ENCODE data around the gene TJP3.

TJP3 gene

GRCh38 chr19:3775831-3776230 is 67.6 kb downstream of the TJP3 start:
- Histone ChIP-seq H3K27ac (no peak overlapping the region), H3K4me3 (no peak overlapping the region)

DNA sequence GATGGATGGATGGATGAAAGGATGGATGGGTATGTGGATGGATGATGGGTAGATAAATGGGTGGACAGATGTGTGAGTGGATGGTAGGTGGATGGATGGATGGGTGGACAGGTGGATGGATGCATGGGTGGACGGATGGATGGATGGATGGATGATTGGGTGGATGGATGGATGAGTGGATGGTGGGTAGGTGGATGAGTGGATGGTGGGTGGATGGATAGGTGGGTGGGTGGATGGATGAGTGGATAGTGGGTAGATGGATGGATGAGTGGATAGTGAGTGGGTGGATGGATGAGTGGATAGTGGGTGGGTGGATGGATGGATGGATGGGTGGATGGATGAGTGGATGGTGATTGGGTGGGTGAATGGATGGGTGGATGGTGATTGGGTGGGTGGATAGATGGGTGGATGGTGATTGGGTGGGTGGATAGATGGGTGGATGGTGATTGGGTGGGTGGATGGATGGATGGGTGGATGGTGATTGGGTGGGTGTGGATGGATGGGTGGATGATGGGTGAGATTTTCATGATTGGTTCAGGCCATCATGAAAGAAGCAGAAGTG is 68.4 kb downstream of the TJP3 start:
- no peak overlapping the region for H3K27ac ChIP-seq
- no peak overlapping the region for H3K4me3 ChIP-seq

DNA sequence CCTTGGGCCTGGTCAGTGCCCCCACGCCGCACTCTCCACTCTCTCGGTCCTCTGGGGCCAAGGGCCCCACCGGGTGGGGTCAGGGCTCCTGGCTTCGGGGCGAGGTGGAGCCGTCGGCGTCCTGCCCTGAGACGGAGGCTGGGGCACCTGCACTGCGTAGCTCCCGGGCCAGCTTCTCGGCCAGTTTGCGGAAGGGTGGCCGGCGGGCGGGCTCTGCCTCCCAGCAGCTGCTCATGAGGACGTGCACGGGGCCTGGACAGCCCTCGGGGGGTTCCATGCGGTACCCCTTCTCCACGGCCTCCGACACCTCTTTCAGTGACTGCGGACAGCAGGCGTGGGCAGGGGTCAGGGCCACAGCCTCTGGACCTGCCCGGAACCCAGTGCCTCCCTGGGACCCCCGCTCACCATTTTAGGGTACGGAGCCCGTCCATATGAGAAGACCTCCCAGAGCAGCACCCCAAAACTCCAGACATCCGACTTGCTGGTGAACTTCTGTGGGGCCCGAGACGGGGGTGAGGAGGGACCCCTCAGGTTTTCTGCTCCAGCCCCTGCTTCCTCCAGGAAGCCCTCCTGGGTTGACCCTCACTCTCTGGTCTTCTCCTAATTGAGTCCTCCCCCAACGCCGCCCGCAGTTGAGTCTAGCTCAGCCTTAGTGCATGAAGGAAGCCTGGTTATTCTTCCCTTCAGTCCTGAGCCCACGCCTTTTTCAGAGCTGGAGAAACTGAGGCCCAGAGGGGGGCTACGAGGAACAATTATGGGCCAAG is 70.1 kb downstream of the TJP3 start:
- H3K4me3 ChIP-seq = no peak overlapping the region
- no peak overlapping the region for H3K27ac ChIP-seq

GRCh38 chr19:3778899-3779723 is 70.9 kb downstream of the TJP3 start:
- Histone ChIP-seq H3K27ac (no peak overlapping the region), H3K4me3 (no peak overlapping the region)

GRCh38 chr19:3780786-3781304 is 72.7 kb downstream of the TJP3 start:
- no peak overlapping the region for H3K27ac ChIP-seq
- no peak overlapping the region for H3K4me3 ChIP-seq

DNA sequence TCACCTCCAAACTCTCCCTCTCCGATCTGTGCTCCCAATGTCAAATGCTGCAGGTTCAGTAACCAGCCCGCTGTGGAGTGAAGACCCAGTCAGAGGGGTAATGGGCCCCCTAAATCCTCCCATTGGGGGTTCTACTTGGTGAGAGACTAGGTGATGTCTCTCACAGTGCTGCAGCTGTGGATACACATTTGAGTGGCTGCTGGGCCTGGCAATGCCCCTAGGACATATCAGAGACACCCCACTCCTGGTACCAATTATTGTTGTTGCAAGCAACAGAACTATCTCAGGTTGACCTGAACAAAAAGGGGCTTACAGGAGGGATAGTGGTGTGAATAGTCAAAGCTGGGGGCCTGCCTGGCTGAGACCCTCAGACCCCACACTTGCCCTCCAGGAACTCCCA is 73.4 kb downstream of the TJP3 start:
- Histone ChIP-seq H3K27ac (no peak overlapping the region), H3K4me3 (no peak overlapping the region)

DNA sequence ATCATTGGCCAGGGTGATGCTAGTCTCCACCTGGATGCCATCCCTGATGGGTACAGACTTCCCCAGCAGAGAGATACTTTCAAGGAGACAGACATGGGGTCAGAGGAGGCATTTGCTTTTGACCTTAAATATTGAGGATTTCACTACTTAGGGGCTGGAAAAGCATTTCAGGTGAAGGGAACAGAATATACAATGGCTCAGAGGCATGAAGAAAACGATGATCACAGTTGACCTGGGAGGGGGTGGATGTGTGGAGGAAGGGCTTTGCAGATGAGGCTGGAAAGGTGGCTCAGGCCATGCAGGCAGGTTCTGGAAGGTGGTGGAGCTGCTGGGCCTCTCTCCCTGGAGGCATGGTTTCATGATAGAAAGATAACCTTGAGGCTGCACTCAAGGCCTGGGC is 74.1 kb downstream of the TJP3 start:
- H3K27ac ChIP-seq = no peak overlapping the region
- H3K4me3 ChIP-seq = no peak overlapping the region

DNA sequence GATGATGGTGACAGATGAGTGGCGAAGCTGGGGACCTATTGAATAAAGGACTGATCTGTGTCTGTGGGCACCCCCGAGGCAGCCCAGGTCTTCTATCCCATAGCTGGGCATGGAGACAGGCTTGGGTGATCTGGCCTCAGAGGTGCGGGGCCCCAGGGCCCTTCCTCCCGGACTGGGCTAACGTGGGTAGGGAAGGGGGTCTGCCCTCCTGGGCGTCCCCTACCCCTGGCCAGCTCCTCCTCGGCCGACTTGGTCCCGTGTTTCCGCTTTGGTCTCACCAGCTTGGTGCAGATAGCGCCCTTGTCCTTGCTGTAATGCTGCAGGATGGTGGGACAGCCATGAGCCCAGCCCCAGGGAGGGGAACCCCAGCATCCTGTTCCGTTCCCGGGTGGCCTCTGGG is 74.7 kb downstream of the TJP3 start:
- Histone ChIP-seq H3K27ac (no peak overlapping the region), H3K4me3 (no peak overlapping the region)

GRCh38 chr19:3783660-3784584 is 75.7 kb downstream of the TJP3 start:
- no peak overlapping the region for H3K27ac ChIP-seq

DNA sequence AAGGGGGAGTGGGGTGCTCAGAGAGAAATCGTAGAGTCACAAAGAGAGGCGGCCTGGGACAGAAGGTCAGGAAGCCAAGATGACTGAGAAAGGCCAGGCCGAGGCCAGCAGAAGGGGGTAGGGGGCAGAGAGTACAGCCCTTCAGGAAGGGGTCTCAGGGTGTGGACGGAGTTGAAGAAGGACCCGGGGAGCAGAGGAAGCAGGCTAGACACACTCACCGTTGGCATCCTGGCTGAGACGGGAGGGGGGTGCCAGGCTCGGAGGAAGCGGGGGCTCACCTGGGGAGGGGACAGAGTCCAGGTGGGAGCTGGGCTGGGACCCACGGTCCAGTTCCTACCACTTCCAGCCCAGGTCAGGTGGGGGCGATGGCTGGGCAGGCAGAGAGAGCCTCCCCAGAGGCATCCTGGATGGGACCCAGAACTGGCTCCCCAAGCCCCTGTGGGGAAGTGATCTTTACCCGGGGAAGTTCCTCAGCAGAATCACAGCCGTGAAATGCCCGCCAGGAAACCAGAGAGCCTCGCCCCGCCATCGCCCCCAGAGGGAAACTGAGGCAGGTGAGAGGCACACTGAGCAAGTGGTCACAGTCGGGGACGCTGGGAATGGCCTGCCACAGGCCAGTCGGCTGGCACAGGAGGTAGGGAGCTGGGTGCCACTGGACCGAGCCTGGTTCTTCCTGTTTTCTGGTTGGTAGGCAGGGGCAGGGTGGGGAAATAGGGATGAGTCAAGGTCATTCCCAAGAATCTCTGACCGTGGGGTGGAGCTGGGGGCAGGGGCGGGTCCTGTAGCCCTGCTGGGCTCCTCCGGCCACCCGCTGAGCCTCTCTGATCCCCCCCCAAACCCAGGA is 76.6 kb downstream of the TJP3 start:
- Histone ChIP-seq H3K4me3 (peak overlapping the region; percentile 20 to 47 (median 36)), H3K27ac (peak overlapping the region in 3 of 21 experiments; percentile 38 to 82 (median 77))

More at GRCh38 chr19:3783660-3784584, 75.7 kb downstream of the TJP3 start:
- no peak overlapping the region for H3K4me3 ChIP-seq

DNA sequence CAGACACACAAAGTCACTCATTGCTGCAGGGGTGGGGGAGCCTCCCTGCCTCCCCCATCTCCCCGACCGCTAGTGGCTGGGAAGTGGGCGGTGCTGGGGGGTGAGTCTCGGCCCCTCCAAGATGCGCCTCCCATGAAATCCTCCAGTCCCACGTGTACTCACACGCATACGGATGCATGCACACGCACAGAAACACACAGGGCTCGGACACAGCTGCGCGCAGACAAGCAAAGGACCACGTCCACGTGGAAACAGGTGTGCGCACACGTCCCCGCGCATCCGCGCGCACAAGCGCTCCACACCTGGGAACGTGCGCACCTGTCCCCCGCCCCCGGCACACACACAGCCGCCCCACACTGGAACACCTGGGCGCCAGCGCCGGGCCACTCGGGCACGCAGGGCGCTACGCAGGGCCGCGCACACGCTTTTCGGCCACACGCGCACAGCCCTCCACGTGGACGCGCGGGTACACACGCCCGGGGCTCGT is 77.3 kb downstream of the TJP3 start:
- Histone ChIP-seq H3K4me3 (peak overlapping the region; percentile 20 to 47 (median 36)), H3K27ac (peak overlapping the region in 10 of 21 experiments; percentile 12 to 82 (median 62))

GRCh38 chr19:3785938-3786824 is 78.0 kb downstream of the TJP3 start, which contains the start of gene MATK:
TSS of gene MATK (minus strand) at chr19:3786381. CDS start at chr19:3785135, 1,246 bp downstream.
- peak within 1 kb of the TSS in 10 of 21 experiments; percentile 12 to 82 (median 62) for H3K27ac ChIP-seq

GRCh38 chr19:3788996-3789778 is 81.0 kb downstream of the TJP3 start:
- no peak overlapping the region for H3K4me3 ChIP-seq
- H3K27ac ChIP-seq = peak overlapping the region in 1 of 21 experiments; percentile 14

More at GRCh38 chr19:3785938-3786824, 78.0 kb downstream of the TJP3 start, which contains the start of gene MATK:
- H3K4me3 ChIP-seq = peak within 1 kb of the TSS; percentile 20 to 47 (median 36)

GRCh38 chr19:3790209-3790734 is 82.1 kb downstream of the TJP3 start:
- Histone ChIP-seq H3K4me3 (no peak overlapping the region), H3K27ac (no peak overlapping the region)

DNA sequence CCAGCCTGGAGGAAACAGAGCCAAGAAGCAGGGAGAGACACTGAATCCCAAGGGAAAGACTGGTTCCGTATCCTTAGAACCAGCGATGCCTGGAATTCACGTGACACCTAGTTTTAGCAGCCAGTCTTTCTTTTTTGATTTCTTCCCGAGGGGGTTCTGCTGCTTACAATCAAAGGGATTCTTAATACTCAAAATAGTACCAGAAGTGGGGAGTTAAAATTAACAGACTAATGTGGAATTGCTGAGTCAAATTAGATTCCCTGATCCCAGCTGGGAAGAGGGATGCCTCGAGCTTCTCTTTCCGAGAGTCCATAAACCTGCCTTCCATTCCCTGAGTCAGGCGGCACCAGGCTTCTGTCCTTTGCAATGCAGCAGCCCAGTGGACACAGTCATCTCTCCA is 82.8 kb downstream of the TJP3 start:
- H3K27ac ChIP-seq = no peak overlapping the region

GRCh38 chr19:3792114-3792513 is 83.9 kb downstream of the TJP3 start:
- no peak overlapping the region for H3K27ac ChIP-seq
- no peak overlapping the region for H3K4me3 ChIP-seq

More for the DNA sequence above, 82.8 kb downstream of the TJP3 start:
- H3K4me3 ChIP-seq = no peak overlapping the region
